SHP77 (cell line): ENCODE data around the gene CCDC136.
A peak's percentile ranks its signal among the peaks of the same experiment; 100 is the strongest.

Experiments used
- DNase-seq, 2 experiments: peaks; one replicate each; lab custom pipeline; 2025; lab: John Stamatoyannopoulos, UW

The CCDC136 gene

GRCh38 chr7:128805225-128805624 lies 13.5 kb downstream of the CCDC136 start:
- DNase-seq, result no peak

GRCh38 chr7:128807191-128807590 lies 15.4 kb downstream of the CCDC136 start:
- DNase-seq, result no peak

- no peak for DNase-seq
Observed at GRCh38 chr7:128809363-128809762, 17.6 kb downstream of the CCDC136 start.

- DNase-seq, result no peak
Observed at GRCh38 chr7:128810473-128810872, 18.7 kb downstream of the CCDC136 start.

GRCh38 chr7:128810997-128811396 lies 19.2 kb downstream of the CCDC136 start:
- DNase-seq, result no peak

GRCh38 chr7:128811631-128812430 lies 20.1 kb downstream of the CCDC136 start:
- no peak for DNase-seq

GRCh38 chr7:128812514-128813168 lies 20.9 kb downstream of the CCDC136 start:
- no peak for DNase-seq

GRCh38 chr7:128814499-128814898 lies 22.7 kb downstream of the CCDC136 start:
- DNase-seq, result peak; percentile 18 to 29

- no peak for DNase-seq
Observed at GRCh38 chr7:128815289-128815942, 23.6 kb downstream of the CCDC136 start.

- no peak for DNase-seq
Observed at GRCh38 chr7:128818694-128819093, 26.9 kb downstream of the CCDC136 start.

- DNase-seq, result no peak
Observed at GRCh38 chr7:128821724-128822123, 30.0 kb downstream of the CCDC136 start.

- no peak for DNase-seq
Observed at GRCh38 chr7:128826512-128826911, 34.7 kb downstream of the CCDC136 start.

- DNase-seq, result no peak
Observed at GRCh38 chr7:128826916-128827247, 35.1 kb downstream of the CCDC136 start.

GRCh38 chr7:128827248-128827958 lies 35.6 kb downstream of the CCDC136 start:
- peak in 1 of 2 experiments; percentile 25 for DNase-seq

- no peak for DNase-seq
Observed at GRCh38 chr7:128827971-128828711, 36.4 kb downstream of the CCDC136 start.

GRCh38 chr7:128829391-128830166 lies 37.8 kb downstream of the CCDC136 start:
- no peak for DNase-seq

- DNase-seq, result no peak
Observed at GRCh38 chr7:128830231-128831177, 38.7 kb downstream of the CCDC136 start, which contains the start of gene FLNC. FLNC (plus strand) TSS chr7:128830406; CDS start chr7:128830638, 232 bp downstream.

- no peak for DNase-seq
Observed at GRCh38 chr7:128831178-128831993, 39.6 kb downstream of the CCDC136 start.
